Endodermal cell (in vitro differentiated cells): Measurements from ENCODE around the gene WDR76. TPM values are rescaled to one million over a fixed set of nuclear protein-coding genes. Genes with fewer than 3 reads are reported as not detected.
"Not testable (repeated sequence)": the region's sequence is repeated elsewhere in the genome, so short reads cannot be mapped to it uniquely, and the experiment has no call there.

Experiments used
- DNase-seq: peaks from one replicate; pipeline ENCODE4 v3.0.0-alpha.2; 2017
- H3K27ac ChIP-seq: 2 replicates; pipeline ENCODE4 v1.5.1; 2013; ENCODE audit warnings: mild to moderate bottlenecking, low read depth, low read length, moderate library complexity
- H3K27me3 ChIP-seq: 2 replicates; pipeline ENCODE4 v1.6.1; 2013; ENCODE audit warnings: mild to moderate bottlenecking, low read length, moderate library complexity; ENCODE audit not compliant: insufficient read depth, control insufficient read depth, poor library complexity, severe bottlenecking
- H3K36me3 ChIP-seq: 2 replicates; pipeline ENCODE4 v1.7.0; 2013; ENCODE audit warnings: mild to moderate bottlenecking, low read length, moderate library complexity; ENCODE audit not compliant: control insufficient read depth, insufficient read depth
- H3K4me1 ChIP-seq: one replicate; pipeline ENCODE4 v1.7.0; 2013; ENCODE audit warnings: low read length; ENCODE audit not compliant: control insufficient read depth, insufficient read depth
- H3K4me3 ChIP-seq: 2 replicates; pipeline ENCODE4 v1.5.1; 2013; ENCODE audit warnings: mild to moderate bottlenecking, low read length, moderate library complexity
- H3K9ac ChIP-seq: 2 replicates; pipeline ENCODE4 v1.6.1; 2013; ENCODE audit warnings: mild to moderate bottlenecking, low read length, moderate library complexity; ENCODE audit not compliant: poor library complexity, severe bottlenecking; ENCODE audit errors: extremely low read depth
- H3K9me3 ChIP-seq: 2 replicates; pipeline ENCODE4 v1.6.1; 2013; ENCODE audit warnings: mild to moderate bottlenecking, low read length, moderate library complexity; ENCODE audit not compliant: control insufficient read depth
- H3K27ac Mint-ChIP-seq: 2 replicates; pipeline ENCODE4 v1.8.0; 2020; ENCODE audit warnings: mixed read lengths
- H3K27me3 Mint-ChIP-seq: 2 replicates; pipeline ENCODE4 v1.8.0; 2021; ENCODE audit warnings: mild to moderate bottlenecking, mixed read lengths; ENCODE audit not compliant: insufficient read depth
- H3K36me3 Mint-ChIP-seq: 2 replicates; pipeline ENCODE4 v1.8.0; 2020; ENCODE audit warnings: low read depth, mixed read lengths
- H3K4me1 Mint-ChIP-seq: 2 replicates; pipeline ENCODE4 v1.8.0; 2020; ENCODE audit warnings: mixed read lengths
- H3K4me3 Mint-ChIP-seq: 2 replicates; pipeline ENCODE4 v1.8.0; 2020; ENCODE audit warnings: mild to moderate bottlenecking, moderate library complexity, mixed read lengths
- H3K9me3 Mint-ChIP-seq: 2 replicates; pipeline ENCODE4 v1.8.0; 2020; ENCODE audit warnings: mild to moderate bottlenecking, mixed read lengths
- WGBS, 2 experiments: methylation state at CpG; one replicate each; pipeline versions ENCODE4 v1.1.5 to v1.1.7; 2013; ENCODE audit warnings: missing lambda C conversion rate in 2 of 2, mixed read lengths in 1 of 2; ENCODE audit not compliant: insufficient coverage in 1 of 2, insufficient read length in 1 of 2; 5-methylcytosine and 5-hydroxymethylcytosine counted together
- total RNA-seq, 2 donors: library from RNA; stranded (reverse); fragmentation: NEBNext Ultra II Directional in 1 of 2; extraction: Animal tissue kit (Norgen Biotek cat#: 25700) in 1 of 2; gene quantifications; 2 replicates in 1 of 2; 3 replicates in 1 of 2; pipeline ENCODE4 v1.2.1, GENCODE V29; 2021
- TF ChIP-seq, protein P1 (sequence below): fragments of 200-600 bp; sonication (generic); conservative IDR thresholded peaks from 2 replicates; pipeline ENCODE4 v1.5.0; 2021; ENCODE audit warnings: antibody characterized with exemption, mild to moderate bottlenecking

The WDR76 gene
- total RNA-seq, 2 donors from 2014 or later, result 22.6 to 34.4 TPM

- H3K4me1 ChIP-seq, result no peaks in the 10 kb centered on the region
- H3K27me3 ChIP-seq, result no peaks in the 10 kb centered on the region
- H3K4me3 Mint-ChIP-seq, result no peak overlapping the region
- WGBS, 2 experiments, result 82% methylated on average over 2 of the region's 3 CpGs; no CpG with 5 or more reads in 1 of the 2 experiments
- peaks cover 41% of the 10 kb centered on the region for H3K36me3 ChIP-seq
- H3K4me1 Mint-ChIP-seq, result no peaks in the 10 kb centered on the region
- no peak overlapping the region for H3K27ac Mint-ChIP-seq
- H3K27ac ChIP-seq, result no peak overlapping the region
- peaks cover 4% of the 10 kb centered on the region for H3K9me3 Mint-ChIP-seq
- no peak for DNase-seq
- peaks cover 3% of the 10 kb centered on the region for H3K27me3 Mint-ChIP-seq
- no peak overlapping the region for H3K9ac ChIP-seq
- peaks cover 37% of the 10 kb centered on the region for H3K36me3 Mint-ChIP-seq
- H3K4me3 ChIP-seq, result peak overlapping the region; percentile 10
- H3K9me3 ChIP-seq, result peaks cover 7% of the 10 kb centered on the region
- TF ChIP-seq, protein P1, sequence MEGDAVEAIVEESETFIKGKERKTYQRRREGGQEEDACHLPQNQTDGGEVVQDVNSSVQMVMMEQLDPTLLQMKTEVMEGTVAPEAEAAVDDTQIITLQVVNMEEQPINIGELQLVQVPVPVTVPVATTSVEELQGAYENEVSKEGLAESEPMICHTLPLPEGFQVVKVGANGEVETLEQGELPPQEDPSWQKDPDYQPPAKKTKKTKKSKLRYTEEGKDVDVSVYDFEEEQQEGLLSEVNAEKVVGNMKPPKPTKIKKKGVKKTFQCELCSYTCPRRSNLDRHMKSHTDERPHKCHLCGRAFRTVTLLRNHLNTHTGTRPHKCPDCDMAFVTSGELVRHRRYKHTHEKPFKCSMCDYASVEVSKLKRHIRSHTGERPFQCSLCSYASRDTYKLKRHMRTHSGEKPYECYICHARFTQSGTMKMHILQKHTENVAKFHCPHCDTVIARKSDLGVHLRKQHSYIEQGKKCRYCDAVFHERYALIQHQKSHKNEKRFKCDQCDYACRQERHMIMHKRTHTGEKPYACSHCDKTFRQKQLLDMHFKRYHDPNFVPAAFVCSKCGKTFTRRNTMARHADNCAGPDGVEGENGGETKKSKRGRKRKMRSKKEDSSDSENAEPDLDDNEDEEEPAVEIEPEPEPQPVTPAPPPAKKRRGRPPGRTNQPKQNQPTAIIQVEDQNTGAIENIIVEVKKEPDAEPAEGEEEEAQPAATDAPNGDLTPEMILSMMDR, result no peak
These were observed 5.3 kb upstream of the WDR76 start for GRCh38 chr15:43821505-43821904.

DNA sequence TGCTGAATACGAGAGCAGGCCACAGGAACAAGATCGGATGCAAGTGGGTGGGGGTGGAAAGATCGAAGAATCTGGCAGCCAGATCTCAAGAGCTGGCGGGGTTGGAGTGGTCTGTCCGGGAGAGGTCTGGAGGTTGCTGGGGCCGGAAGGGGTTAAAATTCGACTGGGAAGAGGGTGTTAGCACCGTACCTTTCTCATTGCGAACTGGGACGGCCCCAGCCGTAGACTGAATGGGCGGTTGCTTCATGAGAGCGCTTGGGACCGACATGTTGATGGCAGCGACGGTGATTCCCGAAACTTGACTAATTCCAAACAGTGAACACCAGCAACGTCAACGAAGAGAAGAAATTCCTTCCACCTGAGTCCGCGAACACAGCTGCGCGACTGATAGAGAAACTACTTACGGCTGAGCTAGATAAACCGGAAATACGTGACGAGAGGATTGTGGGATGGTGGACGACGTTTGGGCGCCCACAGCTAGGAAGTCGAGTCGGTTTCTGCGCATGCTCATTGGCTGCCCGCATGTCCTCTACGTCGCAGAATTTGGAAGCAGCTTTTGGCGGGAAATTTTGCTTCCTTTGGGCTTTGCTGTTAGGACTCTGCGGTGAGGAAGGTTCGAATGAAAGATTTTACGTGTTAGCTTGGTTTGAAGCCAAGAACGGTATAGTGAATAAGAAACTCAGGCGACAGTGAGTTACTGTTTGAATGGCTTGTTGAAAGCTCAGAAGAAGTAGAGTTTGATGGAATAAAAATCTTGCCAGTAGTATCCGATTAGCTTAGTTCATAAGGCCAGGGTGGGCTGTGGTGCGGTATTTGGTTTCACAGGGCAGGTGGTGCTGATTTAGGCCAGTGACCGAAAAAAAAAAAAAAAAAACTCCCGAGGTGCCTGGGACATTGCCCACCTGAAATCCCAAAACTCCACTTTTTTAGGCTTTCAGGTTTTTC lies 2.2 kb upstream of the WDR76 start, which contains the start of gene MFAP1:
TSS of gene MFAP1 (minus strand) at position 389 of the 945 bp plus-strand sequence. CDS start at position 268, 121 bp downstream.
- no peaks in the 10 kb centered on the region for H3K4me1 Mint-ChIP-seq
- H3K9me3 Mint-ChIP-seq, result peaks cover 4% of the 10 kb centered on the region
- Histone ChIP-seq H3K27me3 (no peaks in the 10 kb centered on the region), H3K4me1 (no peaks in the 10 kb centered on the region), H3K36me3 (peaks cover 22% of the 10 kb centered on the region), H3K27ac (no peak within 1 kb of the TSS), H3K9ac (peak within 1 kb of the TSS; percentile 70), H3K9me3 (peaks cover 7% of the 10 kb centered on the region), H3K4me3 (peak within 1 kb of the TSS; percentile 87)
- H3K4me3 Mint-ChIP-seq, result peak within 1 kb of the TSS; percentile 98
- peak within 1 kb of the TSS; percentile 100 for H3K27ac Mint-ChIP-seq
- WGBS, 2 experiments, result 10 to 11% methylated on average over 23 to 45 of the region's 46 CpGs
- peak; percentile 94 for DNase-seq
- H3K36me3 Mint-ChIP-seq, result peaks cover 25% of the 10 kb centered on the region
- TF ChIP-seq, protein P1, result no peak
- H3K27me3 Mint-ChIP-seq, result peaks cover 3% of the 10 kb centered on the region

DNA sequence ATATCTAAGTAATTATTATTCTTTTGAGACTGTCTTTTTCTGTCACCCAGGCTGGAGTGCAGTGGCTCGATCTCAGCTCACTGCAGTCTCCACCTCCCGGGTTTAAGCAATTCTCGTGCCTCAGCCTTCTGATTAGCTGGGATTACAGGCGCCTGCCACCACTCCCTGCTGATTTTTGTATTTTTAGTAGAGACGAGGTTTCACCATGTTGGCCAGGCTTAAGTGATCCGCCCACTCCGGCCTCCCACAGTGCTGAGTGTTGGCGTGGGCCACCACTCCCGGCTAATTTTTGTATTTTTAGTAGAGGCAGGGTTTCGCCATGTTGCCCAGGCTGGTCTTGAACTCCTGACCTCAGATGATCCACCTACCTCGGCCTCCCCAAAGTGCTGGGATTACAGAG lies 1.5 kb upstream of the WDR76 start:
- not testable (repeated sequence) for H3K9me3 Mint-ChIP-seq, H3K27ac Mint-ChIP-seq, H3K9ac ChIP-seq, DNase-seq, H3K27me3 ChIP-seq, H3K4me3 Mint-ChIP-seq, H3K4me3 ChIP-seq, H3K9me3 ChIP-seq, H3K4me1 ChIP-seq, H3K4me1 Mint-ChIP-seq, H3K27me3 Mint-ChIP-seq, H3K27ac ChIP-seq
- peaks cover 19% of the 10 kb centered on the region for H3K36me3 ChIP-seq
- peaks cover 21% of the 10 kb centered on the region for H3K36me3 Mint-ChIP-seq
- 79 to 93% methylated on average over 6 to 11 of the region's 11 CpGs for WGBS, 2 experiments
